ENCODE results near the gene ZRANB1.

- TF ChIP-seq CTCF (conservative IDR thresholded peaks at IDR 0.05 in 1 of 2, IDR thresholded peaks at IDR 0.05 in 1 of 2; ENCODE audit: low read depth in 1 of 2, low read length in 2 of 2) (no peak), EZH2 (IDR thresholded peaks at IDR 0.05; ENCODE audit: low read length, missing control alignments) (no peak)
Observed at GRCh38 chr10:124943301-124944092, 1.6 kb downstream of the ZRANB1 start.

Measured in fibroblast of lung (primary cell).